GM21529 (cell line): Measurements from ENCODE around the gene ECD.

Source experiments
- ATAC-seq: cut with Tn5 transposase; IDR thresholded peaks from one replicate; pipeline ENCODE4 v1.9.1; 2021; ENCODE audit not compliant: unreplicated experiment

The ECD gene

DNA sequence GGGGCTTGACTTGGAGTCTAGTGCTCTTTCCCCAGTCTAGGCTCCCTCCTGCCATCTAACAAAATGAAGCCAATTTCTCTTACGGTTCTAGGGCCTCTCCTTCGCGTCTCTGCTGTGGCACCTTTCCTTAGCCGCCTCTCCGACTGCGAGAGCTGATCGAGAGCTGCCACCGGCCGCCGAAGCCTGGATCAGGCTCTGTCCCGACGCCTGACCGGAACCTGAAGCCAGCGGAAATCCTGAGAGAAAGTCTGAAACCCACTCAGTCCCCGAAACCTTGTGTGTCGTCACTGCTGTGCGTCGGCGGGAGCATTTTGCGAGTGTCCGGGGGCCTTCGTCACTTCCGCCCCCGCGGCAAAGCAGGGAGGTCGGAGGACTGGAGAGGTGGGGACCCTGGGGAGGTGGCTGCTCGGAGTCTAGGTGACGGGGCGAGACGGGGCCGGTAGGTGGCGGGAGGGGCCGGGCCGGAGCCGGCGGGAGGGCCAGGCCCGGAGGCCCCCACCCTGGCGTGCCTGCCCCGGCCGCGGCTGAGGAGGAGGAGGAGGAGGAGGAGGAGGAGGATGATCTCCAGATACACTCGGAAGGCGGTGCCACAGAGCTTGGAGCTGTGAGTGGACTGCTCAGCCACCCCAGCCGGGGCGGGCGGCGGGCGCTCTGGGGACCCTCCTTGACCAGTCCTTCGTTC is at the start of gene ECD, which contains the start of gene FAM149B1:
TSS of gene ECD (minus strand) at position 226 of the 682 bp plus-strand sequence. CDS start 4,071 bp downstream, outside the sequence.
TSS of gene FAM149B1 (plus strand) at position 337 of the 682 bp plus-strand sequence. CDS start at position 558, 221 bp downstream.
- ATAC-seq = peak; percentile 87

DNA sequence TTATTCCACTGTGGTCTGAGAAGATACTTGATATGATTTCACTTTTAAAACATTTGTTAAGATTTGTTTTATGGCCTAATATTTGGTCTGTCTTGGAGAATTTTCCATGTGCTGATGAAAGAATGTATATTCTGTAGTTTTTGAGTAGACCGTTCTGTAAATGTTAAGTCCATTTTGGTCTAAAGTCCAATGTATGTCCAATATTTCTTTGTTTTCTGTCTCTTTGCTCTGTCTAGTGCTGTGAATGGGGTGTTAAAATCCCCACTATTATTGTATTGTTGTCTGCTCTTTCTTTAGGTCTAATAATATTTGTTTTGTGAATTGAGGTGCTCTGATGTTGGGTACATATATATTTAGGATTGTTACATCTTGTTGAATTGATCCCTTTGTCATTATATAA is 47.9 kb upstream of the ECD start:
- no peak for ATAC-seq

DNA sequence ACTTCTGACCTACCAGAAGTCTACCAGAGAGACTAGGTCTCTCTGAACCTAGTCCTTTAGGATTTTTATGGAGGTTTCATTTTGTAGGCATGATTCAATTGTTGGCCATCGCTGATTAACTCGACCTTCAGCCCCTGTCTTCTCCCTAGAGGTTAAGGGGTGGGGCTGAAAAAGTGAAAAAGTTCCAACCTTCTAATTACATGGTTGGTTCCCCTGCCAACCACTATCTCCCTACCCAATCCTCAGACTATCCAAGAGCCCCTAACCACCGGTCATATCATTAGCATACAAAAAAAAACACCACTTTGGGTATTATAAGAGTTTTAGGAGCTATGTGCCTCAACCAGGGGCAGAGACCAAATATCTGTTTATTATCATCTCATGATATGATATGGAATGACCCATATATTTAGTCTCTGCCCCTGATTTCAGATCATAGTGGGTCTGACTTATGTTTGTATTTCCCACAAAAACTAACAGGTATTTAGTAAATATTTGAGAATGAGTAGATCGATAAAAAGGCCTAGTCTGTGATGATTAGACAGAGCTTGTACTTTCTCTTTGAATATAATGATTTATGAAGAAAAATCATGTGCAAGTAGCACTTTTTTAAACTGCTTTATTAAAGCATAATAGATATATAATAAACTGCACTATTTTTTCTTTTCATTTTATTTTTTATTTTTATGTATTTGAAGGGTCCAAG is 43.5 kb upstream of the ECD start:
- ATAC-seq = no peak

DNA sequence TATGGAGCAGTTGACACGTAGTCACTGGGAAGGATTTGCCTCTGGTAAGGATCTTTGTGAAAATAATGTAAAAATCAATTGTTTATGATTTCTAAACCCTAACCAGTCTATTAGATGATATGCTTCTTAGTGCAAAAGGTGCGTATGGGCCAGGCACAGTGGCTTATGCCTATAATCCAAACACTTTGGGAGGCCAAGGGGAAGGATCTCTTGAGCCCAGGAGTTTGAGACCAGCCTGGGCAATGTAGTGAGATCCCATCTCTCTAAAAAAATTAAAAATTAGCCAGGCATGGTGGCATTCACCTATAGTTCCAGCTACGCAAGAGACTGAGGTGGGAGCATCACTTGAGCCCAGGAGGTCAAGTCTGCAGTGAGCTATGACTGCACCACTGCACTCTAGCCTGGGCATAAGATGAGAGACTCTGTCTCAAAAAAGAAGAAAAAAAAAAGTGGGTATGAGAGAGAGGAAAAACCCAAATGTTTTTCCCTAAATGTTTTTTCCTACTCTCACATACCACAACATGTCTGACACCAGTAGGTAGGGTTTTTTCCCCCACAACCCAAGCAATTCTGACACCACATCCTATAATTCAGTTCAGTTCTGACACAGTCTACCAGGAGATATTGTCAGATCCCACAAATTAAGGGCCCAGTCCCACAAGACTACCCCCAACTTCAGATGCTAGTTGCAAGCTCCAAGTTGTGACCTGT is 42.7 kb upstream of the ECD start:
- no peak for ATAC-seq

DNA sequence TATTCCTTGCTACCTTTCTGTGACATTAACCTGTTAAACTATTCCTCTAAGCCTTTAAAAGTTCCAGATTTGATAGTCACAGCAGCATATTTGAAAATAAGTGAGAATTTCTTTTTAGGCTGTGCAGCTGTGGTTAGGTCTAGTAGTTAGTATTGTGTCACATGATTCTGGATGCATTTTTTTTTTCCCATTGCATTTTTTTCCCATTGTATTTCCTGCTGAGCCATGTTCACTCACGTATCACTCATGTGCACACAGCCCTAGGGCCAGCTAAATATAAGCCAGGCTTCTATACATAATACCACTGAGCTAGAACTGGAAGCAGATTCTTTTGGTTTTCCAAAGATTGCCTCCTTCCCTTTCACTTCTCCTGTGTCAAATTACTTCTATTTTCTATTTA is 41.9 kb upstream of the ECD start:
- no peak for ATAC-seq

DNA sequence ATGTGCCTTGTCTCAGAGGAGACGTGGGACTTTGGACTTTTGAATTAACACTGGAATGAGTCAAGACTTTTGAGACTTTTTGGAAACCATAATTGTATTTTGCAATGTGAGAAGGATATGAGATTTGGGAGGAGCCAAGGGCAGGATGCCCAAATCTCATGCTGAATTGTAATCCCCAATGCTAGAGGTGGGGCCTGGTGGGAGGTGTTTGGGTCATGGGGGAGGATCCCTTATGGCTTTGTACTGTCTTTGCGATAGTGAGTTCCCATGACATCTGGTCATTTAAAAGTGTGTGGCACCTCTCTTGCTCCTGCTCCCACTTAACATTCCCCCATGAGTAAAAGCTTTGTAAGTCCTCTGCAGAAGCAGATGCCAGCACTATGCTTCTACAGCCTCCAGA is 40.1 kb upstream of the ECD start:
- no peak for ATAC-seq

DNA sequence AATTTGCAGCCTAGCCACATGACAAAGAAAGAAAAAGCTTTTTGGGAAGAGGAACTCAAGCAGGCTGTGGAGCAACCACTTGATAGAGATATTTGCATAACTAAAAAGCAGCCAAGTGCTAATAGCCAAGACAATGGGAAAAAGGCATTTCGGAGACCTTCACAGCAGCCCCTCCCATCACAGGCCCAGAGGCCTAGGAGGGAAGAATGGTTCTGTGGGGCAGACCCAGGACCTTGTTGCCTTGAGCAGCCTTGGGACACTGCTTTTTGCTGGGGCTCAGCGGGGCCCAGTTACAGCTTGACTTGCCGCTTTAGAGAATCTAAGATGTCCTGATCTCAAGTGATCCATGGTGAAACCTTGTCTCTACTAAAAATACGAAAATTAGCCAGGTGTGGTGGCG is 38.6 kb upstream of the ECD start:
- no peak for ATAC-seq

DNA sequence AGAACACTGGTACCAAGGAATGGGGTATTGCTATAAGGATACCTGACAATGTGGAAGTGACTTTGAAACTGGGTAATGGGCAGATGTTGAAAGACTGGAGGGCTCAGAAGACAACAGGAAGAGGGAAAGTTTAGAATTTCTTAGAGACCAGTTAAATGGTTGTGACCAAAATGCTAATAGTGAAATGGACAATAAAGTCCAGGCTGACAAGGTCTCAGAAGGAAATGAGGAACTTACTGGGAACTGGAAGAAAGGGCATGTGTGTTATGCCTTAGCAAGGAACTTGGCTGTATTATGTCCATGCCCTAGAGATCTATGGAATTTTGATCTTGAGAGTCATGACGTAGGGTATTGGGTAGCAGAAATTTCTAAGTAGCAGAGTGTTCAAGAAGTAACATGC is 38.1 kb upstream of the ECD start:
- no peak for ATAC-seq

DNA sequence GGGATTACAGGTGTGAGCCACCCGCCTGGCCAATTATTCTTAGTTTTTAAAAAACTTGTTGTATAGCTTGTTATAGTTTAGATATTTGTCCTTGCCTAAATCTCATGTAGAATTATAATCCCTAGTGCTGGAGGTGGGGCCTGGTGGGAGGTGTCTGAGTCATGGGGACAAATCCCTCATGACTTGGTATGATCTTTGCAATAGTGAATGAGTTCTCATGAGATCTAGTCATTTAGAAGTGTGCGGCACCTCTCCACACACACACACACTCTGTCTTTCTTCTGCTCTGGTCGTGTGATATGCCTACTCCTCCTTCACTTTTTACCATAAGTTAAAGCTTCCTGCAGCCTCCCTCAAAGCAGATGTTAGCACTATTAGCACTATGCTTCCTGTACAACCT is 37.3 kb upstream of the ECD start:
- ATAC-seq = no peak

GRCh38 chr10:73190188-73190587 is 22.4 kb upstream of the ECD start:
- ATAC-seq = no peak

DNA sequence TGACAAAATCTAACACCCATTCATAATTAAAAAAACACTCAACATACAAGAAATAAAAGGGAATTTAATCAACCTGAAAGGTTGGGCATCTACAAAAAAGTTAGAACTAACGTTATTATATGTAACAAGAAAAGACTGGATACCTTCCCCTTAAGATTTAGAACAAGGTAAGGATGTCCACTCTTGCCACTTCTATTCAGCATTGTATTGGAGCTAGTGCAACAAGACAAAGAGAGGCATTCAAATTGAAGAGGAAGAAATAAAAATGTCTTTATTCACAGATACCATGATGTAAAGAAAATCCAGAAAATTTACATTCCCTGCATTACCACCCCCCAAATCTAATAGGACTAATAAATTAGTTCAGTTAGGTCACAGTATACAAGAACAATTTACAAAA is 18.5 kb upstream of the ECD start:
- no peak for ATAC-seq

- ATAC-seq = no peak
These were observed 16.0 kb upstream of the ECD start for GRCh38 chr10:73183667-73184281.

DNA sequence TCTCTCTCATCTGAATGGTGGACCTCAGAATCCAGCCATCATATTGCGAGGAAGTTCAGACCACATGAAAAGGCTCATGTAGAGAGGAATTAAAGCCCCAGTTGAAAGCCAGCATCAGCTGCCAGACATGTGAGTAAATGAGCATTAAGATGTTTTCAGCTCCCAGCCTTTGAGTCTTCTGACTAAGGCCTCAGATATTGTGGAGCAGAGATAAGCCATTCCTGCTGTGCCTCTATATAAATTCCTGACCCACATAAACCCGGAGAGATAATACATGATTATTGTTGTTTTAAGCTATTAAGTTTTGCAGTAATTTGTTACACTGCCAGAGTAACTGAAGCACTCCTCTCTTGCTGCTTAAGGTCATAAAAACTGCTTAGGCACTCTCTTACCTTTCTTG is 14.8 kb upstream of the ECD start:
- ATAC-seq = no peak

- no peak for ATAC-seq
These were observed 6.5 kb upstream of the ECD start for GRCh38 chr10:73174148-73174925.

GRCh38 chr10:73172867-73173266 is 5.1 kb upstream of the ECD start:
- no peak for ATAC-seq

DNA sequence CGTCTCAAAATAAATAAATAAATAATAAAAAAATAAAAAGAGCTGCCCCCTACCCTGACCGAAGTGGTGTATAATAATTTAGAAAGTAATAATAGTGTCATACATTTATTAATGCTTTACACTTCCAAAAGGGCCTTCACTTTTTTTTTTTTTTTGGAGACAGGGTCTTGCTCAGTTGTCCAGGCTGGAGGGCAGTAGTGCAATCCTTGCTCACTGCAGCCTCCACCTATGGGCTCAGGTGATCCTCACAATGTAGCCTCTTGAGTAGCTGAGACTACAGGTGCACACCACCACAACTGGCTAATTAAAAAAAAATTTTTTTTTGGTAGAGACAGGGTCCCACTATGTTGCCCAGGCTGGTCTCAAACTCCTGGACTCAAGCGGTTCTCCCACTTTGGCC is 1.5 kb upstream of the ECD start:
- no peak for ATAC-seq

DNA sequence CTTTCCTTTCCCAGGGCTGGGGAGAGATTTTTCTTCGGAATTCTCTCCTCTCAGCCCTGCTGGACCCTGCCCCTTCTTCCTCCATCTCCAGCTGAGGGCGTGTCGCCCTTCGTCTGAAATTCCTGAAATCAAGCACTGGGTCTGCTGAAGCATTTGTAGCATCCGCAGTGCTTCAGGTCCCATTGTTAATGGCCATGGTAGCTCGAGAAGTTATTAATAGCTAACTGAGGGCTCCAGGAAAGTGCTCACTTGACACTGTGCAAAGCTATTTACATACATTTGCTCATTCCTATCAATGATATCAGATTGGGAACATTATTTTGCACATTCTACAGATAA is 626 bp upstream of the ECD start:
- peak; percentile 24 for ATAC-seq

DNA sequence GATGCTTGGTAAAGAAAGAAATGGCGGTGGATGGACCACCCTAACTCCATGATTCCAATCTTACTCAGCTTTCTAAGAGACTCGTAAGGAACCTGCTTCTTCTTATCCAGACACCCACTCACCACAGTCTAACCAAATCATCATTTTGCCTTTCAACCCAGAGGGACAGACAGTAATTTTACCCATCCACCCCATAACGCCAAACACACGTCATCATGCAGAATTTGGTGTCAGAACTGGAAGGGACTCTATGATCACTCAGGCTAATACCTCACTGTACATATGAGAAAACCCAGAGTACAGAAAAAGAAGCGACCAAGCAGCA is 388 bp downstream of the ECD start:
- no peak for ATAC-seq

GRCh38 chr10:73166972-73167371 is 836 bp downstream of the ECD start:
- ATAC-seq = no peak

- ATAC-seq = no peak
These were observed 4.7 kb downstream of the ECD start for GRCh38 chr10:73163096-73163495.

GRCh38 chr10:73161662-73162061 is 6.1 kb downstream of the ECD start:
- ATAC-seq = no peak
